ENCODE results near the gene TAF9B.
A peak's percentile ranks its signal among the peaks of the same experiment; 100 is the strongest.

DNA sequence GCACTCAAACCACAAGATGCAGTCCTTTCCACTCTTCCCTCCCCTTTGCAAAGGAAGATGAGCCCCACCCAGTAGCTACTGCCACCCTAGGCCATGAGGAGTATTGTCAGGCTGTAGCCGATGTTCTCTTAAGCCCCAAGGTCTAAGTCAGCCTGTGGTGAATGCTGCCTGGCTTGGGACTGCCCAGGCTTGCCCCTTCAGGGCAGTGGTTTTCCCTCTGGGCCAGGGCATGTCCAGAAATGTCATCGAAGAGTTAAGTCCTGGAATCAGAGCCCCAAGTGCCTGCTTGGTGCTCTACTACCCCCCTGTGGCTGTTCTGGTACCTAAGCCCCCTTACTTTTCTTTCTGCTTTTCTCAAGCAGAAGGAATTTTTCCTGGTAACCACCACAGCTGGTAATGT, 47.2 kb downstream of the TAF9B start:
- peak; percentile 38 for TF ChIP-seq CTCF (IDR thresholded peaks at IDR 0.05; ENCODE audit: low read depth, low read length, poor library complexity, severe bottlenecking)
- TF ChIP-seq EZH2phosphoT487 (IDR thresholded peaks at IDR 0.05; ENCODE audit: borderline replicate concordance, low read length) = no peak
